Measurements from ENCODE around the gene AFF3.
"Not testable (repeated sequence)": the region's sequence is repeated elsewhere in the genome, so short reads cannot be mapped to it uniquely, and the experiment has no call there.

The AFF3 gene

GRCh38 chr2:100176925-100177324, 34.5 kb upstream of the AFF3 start:
- no peak for DNase-seq (ENCODE audit: extremely low read depth, low read depth)
- no peak for TF ChIP-seq CTCF (IDR thresholded peaks at IDR 0.05; ENCODE audit: low read depth, low read length)

GRCh38 chr2:100174026-100174431, 31.6 kb upstream of the AFF3 start:
- peak; percentile 27 for DNase-seq (ENCODE audit: extremely low read depth, low read depth)
- no peak for TF ChIP-seq CTCF (IDR thresholded peaks at IDR 0.05; ENCODE audit: low read depth, low read length)

GRCh38 chr2:100166701-100167100, 24.3 kb upstream of the AFF3 start:
- no peak for TF ChIP-seq CTCF (IDR thresholded peaks at IDR 0.05; ENCODE audit: low read depth, low read length)

GRCh38 chr2:100163605-100164004, 21.2 kb upstream of the AFF3 start:
- no peak for TF ChIP-seq CTCF (IDR thresholded peaks at IDR 0.05; ENCODE audit: low read depth, low read length)
- no peak for DNase-seq (ENCODE audit: extremely low read depth, low read depth)

More at GRCh38 chr2:100166701-100167100, 24.3 kb upstream of the AFF3 start:
- DNase-seq (ENCODE audit: extremely low read depth, low read depth) = no peak

GRCh38 chr2:100161945-100162620, 19.7 kb upstream of the AFF3 start:
- TF ChIP-seq CTCF (IDR thresholded peaks at IDR 0.05; ENCODE audit: low read depth, low read length) = no peak
- no peak for DNase-seq (ENCODE audit: extremely low read depth, low read depth)

GRCh38 chr2:100160396-100160795, 18.0 kb upstream of the AFF3 start:
- TF ChIP-seq CTCF (IDR thresholded peaks at IDR 0.05; ENCODE audit: low read depth, low read length) = no peak
- DNase-seq (ENCODE audit: extremely low read depth, low read depth) = no peak

- DNase-seq (ENCODE audit: extremely low read depth, low read depth) = not testable (repeated sequence)
Observed at GRCh38 chr2:100151832-100152231, 9.4 kb upstream of the AFF3 start.

GRCh38 chr2:100151310-100151709, 8.9 kb upstream of the AFF3 start:
- no peak for DNase-seq (ENCODE audit: extremely low read depth, low read depth)
- TF ChIP-seq CTCF (IDR thresholded peaks at IDR 0.05; ENCODE audit: low read depth, low read length) = no peak

All from AG09319 (cell line).